HG03103 (cell line): ENCODE results near the gene SBK1.
A peak's percentile ranks its signal among the peaks of the same experiment; 100 is the strongest.
"Not testable (repeated sequence)": the region's sequence is repeated elsewhere in the genome, so short reads cannot be mapped to it uniquely, and the experiment has no call there.

Source experiments
- ATAC-seq: cut with Tn5 transposase; IDR thresholded peaks from one replicate; pipeline ENCODE4 v1.9.1; 2021; ENCODE audit warnings: low read depth; ENCODE audit not compliant: unreplicated experiment

Gene SBK1

DNA sequence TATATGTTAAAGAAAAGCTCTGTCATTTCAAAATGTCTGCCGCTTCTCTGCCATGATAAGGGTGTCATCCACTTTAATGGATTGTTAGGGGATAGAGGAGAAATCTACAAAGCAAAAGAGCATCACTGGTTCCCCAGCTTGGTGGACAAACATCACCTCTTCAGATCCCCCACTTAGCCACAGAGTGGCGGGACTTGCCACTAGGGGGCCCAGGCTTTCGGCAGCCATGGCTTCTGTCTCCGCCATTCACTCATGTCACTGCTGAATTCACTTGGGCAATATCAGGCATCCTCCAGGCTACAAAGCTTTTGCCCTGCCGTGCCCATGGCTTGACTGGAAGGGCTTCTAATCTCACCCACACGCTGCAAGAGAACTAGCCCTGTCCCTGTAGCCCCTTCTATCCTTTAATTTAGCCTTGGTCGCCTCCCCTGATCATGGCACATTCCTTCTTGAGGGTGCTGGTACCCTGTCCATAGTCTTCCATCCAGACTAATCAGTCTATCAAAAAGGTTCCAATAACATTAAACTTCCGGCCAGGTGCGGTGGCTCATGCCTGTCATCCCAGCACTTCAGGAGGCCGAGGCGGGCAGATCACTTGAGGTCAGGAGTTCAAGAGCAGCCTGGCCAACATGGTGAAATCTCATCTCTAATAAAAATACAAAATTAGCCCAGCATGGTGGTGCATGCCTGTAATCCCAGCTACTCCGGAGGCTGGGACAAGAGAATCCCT is 34.7 kb downstream of the SBK1 start:
- ATAC-seq = no peak

DNA sequence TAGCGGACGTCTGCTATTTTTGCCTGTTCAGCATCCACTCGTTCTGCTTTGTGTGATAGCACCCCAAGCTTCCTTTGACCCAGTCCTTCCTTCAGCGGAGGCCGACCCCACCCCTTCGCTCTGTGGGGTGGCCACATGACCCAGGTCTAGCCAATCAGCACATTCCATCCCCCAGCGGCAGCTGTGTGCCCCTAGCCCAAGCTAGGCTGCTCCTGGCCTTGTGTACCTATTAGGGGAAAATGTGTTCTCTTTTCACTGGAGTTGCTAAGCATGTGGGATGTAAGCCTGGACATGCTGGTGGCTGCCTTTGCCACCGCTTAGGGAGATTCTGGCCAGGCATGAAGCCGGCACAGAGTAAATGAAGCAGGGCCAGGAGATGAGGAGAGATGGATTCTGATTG is 37.9 kb downstream of the SBK1 start:
- ATAC-seq = not testable (repeated sequence)

DNA sequence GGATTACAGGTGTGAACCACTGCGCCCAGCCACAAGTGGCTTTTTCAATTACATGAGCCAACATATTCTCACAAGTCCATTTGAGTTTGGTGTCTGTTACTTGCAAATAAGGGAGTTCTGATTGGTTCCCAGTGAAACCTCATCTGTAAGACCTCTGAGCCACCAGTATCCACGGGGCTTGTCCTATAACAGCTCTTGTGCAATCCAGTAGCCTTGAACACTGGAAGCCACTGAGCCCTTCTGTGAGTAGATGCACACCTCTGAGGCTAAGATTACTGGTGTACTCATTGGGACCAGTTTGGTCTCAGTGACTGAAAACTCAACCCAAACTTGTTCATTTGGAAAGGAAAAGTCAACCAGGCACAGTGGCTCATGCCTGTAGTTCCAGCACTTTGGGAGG is 38.7 kb downstream of the SBK1 start:
- ATAC-seq = not testable (repeated sequence)

DNA sequence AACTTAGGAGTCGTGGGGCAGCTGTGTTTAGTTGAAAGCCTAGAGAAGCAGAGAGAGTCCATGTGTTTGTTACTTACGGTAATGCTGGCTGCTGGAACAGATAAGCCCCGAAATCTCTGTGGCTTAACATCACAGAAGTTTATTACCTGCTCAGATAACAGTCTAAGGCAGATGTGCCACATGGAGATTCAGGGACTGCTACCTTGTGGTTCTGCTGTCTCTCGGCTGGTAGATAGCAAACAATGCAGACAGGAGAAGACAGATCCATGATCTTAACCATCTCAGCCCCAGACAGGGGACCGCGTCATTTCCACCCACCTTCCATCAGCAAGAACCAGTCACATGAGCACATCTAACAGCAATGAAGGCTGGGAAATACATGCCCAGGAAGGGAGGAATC is 40.3 kb downstream of the SBK1 start:
- ATAC-seq = not testable (repeated sequence)

DNA sequence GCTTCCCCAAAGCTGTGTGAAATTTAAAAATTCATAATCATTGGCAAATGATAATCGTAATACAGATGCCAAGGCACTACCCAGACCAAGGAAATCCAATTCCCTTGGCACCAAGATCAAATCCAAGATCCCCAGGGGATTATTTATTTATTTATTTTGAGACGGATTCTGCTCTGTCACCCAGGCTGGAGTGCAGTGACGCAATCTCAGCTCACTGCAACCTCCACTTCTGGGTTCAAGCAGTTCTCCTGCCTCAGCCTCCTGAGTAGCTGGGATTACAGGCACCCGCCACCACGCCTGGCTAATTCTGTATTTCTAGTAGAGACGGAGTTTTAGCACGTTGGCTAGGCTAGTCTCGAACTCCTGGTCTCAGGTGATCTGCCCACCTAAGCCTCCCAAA is 43.4 kb downstream of the SBK1 start:
- ATAC-seq = not testable (repeated sequence)

DNA sequence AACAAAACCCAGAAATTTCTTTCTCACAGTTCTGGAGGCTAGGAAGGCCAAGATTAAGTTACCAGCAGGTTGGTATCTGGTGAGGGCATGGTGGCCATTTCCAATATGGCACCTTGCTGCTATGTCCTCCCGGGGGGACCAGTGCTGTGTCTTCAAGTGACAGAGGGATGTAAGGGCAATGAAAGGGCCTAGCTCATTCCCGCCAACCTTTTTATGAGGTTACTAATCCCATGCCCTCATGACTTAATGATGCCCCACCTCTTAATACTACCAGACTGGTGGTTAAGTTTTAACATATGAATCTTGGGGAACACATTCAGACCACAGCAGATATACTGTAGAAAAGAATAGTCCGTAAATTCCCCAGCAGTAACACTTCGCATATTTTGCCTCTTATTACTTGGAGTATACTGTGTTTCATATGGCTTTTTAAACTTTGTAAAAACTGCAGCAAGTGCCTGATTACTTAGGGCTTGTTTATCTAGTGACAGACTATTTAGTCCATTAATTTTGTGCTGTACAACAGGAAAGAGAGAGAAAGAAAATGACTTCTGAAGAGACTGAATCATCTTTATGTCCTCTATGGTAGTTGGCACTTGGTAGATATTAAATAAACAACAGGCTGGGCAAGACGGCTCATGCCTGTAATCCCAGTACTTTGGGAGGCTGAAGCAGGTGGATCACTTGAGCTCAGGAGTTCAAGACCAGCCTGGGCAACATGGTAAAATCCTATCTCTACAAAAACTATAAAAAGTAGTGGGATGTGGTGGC is 44.8 kb downstream of the SBK1 start:
- ATAC-seq = not testable (repeated sequence)

DNA sequence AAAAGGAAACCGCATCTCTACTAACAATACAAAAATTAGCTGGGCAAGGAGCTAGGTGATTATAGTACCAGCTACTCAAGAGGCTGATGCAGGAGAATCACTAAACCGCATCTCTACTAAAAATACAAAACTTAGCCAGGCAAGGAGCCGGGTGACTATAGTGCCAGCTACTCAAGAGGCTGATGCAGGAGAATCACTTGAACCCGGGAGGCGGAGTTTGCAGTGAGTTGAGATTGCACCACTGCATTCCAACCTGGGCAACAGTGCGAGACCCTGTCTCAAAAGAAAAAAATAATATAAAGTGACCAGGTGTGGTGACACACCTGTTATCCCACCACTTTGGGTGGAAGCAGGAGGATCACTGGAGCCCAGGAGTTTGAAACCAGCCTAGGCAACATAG is 45.9 kb downstream of the SBK1 start:
- ATAC-seq = not testable (repeated sequence)

DNA sequence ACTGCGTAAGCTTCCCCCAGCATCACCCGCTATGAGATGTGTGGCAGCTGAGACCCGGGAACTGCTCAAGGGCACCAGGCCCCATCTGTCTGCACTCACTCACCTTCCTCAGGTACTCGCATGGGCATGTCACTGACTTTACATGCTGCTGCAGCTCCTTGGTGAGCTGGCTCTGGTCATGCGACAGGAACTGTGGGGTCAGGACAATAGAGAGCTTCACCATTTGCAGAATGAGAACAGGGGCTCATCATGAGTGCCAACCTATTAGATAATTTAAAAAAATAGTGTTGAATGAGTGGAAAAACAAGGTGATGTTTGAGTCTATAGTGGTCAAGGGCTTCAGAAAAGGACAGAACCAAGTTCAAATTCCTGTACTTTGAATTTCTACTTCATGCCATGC is 70.3 kb downstream of the SBK1 start:
- ATAC-seq = not testable (repeated sequence)

DNA sequence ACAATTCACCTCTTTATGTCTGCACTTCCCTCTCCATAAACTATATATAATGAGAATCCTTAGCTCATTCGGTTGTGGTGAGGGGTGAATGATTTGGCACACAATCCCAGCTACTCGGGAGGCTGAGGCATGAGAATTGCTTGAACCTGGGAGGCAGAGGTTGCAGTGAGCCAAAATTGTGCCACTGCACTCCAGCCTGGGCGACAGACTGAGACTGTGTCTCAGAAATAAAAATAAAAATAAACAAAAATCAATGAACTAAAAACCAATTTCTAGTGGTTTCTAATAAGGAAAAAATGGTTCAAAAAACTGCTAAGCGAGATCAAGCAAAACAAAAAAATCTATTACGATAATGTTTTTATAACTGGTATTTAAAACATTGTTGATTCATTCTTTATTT is 71.1 kb downstream of the SBK1 start, which contains the start of gene NPIPB6:
TSS of gene NPIPB6 (minus strand) at position 101 of the 400 bp plus-strand sequence. CDS start 686 bp downstream, outside the sequence.
- ATAC-seq = not testable (repeated sequence)

DNA sequence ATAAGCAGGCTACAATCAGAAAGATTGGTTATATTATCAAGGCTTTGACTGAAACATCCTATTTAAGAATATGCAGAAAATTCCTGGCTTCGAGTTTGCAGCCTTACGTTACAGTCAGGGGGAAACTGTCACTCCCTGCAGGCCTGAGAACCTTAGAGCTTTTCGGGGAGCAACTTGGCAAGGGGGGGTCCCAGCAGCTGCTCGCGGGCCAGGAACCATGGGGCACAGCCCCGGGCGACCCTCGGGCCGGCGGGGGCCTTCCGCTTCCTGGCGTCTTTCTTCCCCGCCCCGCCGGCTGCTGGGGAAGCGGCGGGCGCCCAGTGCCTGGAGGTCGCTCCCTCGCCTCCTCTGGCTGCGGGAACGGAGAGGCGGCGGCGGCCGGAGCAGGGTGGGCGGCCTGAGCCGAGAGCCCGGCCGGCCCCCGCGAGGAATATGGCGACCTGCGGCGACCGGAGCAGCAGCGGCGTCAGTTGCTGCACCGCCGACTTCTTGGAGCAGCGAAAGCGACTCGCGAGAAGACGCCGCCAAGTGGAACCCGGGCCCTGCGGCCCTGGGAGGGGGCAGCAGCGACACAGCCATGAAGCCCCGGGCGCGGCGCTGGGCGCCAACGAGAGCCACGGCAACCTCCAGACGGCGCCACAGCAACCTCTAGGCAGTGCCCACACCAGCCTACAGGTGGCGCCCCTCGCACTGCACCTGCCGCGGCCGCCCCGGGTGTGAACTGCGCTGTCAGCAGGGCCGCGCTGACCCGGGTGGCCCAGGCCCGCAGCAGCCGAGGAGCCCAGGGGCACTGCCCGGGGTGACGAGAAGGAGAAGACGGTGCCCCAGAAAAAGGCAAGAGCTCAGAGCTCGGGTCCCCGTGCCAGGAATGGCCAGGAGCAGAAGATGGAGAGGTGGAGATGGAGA is 72.2 kb downstream of the SBK1 start:
- ATAC-seq = peak; percentile 76

DNA sequence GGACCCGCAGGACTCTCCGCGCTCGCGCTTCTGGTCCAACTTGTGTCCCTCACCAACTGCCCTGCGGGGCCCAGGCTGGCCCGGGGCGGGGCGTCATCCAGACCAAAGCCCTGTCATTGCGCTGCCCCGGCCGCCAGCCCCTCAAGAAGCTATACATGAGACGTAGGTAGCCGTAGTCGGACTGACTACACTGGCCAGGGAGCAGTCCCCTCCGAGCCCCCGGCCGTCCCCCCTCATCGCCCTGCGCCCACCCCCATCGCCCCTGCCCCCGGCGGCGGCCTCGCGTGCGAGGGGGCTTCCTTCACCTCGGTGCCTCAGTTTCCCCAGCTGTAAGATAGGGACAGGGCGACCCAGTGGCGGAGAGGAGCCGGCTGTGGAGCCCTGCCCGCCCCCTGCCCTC is 75.6 kb downstream of the SBK1 start:
- ATAC-seq = not testable (repeated sequence)
